Stimulated activated CD8-positive, alpha-beta memory T cell treated with anti-CD3 and anti-CD28 coated beads, Interleukin-12 subunit alpha, Interleukin-12 subunit beta, amount 100 ng/mL, for 4 hours (primary cell): ENCODE data around the gene TIGD3.

Experiments
- DNase-seq: peaks from one replicate; pipeline ENCODE4 v3.0.0-alpha.2; 2020; ENCODE audit warnings: low read depth

The TIGD3 gene

DNA sequence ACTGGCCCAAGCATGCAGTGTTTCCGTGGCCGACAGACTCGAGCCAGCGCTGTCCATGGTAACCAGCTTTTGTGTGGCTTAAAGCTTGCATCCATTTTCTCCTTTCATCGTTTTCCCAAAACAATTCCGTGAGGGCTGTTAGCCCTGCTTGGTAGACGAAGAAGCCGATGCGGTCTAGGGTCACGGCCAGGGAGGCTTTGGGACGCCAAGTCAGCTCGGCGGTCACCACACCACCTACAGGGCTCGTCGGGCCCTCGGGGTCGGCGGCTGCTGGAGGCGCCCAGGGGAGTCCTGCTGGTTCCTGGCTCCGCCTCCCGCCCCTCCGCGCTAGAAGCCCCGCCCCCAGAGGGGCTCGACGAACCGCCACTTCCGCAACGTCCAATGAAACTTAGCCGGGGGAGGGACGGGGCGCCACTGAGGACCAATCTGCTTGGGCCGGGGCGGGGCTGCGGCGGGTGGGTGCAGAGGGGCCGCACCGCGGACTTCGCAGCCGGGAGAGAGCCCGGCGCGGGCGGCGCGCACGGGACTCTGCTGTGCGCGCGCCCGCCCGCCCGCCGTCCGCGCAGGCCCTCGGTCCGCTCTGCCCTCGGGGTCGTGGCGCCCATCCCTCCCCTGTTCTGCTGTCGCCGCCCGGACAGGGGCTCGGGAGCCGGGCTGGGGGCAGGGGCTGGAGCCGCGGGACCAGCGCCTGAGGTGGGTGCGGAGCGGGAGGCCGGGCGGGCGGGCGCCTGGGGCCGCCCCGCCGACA, at the start of gene TIGD3:
Gene TIGD3 (plus strand): TSS at position 487 of the 748 bp plus-strand sequence. CDS start 1,058 bp downstream, outside the sequence.
- DNase-seq: peak; percentile 96

GRCh38 chr11:65305501-65306268, 48.9 kb upstream of the TIGD3 start:
- no peak for DNase-seq

DNA sequence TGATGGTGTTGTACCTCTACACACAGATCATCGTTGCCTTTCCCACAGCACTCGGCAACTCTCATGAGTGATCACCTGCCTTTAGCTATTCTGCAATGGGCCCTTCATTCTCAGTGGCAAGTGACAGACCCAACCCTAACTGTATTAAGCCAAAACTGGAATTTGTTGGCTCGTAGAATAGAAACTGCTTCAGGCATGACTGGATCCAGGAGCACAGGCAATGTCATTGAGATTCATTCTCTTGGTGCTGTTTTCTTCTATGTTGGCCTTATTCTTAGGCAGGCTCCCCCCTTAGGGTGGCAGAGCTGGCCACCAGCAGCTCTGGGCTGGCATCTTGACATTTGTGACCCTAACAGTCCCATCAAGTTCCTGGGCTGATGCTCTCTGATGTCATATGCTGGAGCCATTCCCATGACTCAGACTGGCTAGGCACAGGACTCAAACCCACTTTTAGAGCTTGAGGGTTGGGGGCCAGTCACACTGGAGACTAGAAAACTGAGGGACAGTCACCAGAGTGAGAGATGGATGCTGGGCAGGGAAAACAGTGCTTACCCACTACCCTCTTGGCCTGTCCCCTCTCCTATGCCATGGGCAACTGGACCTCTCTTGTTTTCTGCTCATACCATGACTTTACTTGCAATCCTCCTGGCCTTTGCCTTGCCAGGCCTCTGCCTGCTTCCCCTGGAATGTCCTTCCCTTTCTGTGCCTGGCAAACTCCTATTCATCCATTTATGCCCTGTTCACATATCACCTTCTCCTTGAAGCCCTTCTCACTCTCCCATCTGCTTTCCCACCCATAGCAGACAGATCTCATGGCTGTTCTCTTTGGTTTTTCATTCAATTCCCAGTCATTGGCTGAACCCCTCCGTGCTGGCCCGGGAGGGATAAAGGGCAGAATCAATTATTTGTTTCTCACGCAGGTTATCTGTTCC, 47.0 kb upstream of the TIGD3 start:
- DNase-seq: no peak

DNA sequence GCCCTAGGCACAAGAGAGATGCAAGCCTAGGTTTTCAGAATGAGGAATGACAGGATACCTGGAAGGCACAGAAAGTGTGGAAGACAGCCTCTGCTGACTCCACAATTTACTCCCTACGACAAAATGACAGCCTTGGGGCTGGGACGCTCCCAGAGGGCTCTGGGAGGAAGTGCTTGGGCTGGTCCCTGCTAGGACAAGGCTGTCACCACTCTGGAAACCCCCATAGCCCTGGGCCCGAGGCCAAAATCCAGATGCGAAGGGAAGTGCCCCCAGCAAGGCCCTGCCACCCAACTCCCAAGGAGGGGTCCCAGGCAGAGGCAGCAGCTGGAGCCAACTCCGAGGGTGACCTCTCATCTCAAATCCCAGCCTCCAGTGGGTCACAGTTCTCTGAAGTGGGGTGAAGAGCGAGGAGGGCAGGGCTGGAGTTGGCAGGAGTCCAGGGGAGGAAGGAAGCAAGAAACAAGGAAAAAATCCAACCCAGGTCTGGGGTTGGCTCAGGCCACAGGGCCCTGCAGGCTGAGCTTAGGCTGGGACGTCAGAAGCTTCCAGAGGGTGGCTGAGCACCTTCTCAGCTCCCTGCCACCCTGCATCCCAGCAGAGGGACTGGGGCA, 46.2 kb upstream of the TIGD3 start:
- no peak for DNase-seq

DNA sequence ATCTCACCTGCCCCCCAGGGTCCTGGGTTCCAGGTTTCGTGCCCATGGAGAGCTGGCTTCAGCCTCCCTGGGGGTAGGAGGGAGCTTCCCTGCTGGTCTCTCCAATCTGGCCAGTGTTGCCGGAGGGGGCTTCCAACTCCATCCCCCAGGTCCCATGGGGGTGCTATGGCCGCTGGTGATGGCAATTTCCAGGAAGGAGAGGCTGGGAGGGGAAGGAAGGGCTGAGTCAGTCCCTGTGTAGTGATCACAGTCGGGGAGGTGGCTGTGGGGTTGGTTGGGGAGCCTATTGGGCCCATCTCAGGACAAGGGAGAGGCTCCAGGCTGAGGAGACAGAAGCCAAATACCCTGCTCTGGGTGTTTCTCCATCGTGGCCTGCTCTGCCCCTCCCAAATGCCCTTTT, 45.5 kb upstream of the TIGD3 start:
- DNase-seq: no peak

- DNase-seq: no peak
Measured at GRCh38 chr11:65310215-65310614, 44.3 kb upstream of the TIGD3 start.

DNA sequence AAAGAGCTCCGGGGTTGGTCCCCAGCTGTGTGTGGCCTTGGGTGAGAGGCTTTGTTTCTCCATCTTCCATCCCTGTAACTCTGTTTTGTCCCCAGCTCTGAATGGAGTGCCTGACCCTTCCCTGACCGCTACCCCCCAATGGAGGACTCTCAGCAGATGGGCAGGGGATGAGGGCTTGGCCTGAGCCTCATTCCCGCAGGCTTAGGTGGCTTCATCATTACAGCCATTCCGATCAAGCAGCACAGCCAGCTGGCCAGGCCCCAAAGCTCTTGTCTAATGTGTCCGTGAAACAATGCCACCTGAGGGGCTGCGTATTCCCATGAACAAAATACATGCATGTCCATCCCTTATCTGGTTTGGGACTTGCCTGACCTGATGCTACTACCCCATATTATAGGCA, 43.8 kb upstream of the TIGD3 start:
- DNase-seq: no peak

DNA sequence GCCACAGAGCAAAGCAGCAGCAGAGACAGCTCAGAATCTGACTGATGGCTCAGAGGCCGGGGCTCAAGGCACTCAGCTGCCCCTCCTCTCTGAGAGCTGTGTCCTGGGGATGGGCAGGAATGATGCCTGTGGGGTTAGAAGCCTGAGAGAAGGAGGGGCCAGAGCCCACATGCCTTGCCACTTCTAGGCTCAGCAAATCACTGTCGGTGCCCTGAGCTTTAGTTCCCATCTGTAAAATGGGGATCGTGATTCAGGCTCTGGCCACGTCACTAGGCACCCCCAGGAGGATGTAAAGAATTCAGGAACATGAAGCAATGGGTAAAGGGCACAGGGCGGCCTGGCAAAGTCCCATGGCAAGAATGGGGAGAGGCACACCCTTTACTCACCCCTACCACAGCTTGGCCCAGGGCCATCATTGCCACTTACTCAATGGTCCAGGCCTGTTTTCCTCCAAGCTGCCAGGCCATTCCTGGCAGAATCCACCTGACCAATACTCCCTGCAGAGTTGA, 43.3 kb upstream of the TIGD3 start:
- DNase-seq: no peak

- DNase-seq: peak; percentile 67
Measured at GRCh38 chr11:65314501-65315203, 39.9 kb upstream of the TIGD3 start, which contains the start of gene CDC42EP2. Gene CDC42EP2 (plus strand): TSS chr11:65314866. CDS start chr11:65320899, 6,033 bp downstream.

- peak; percentile 64 for DNase-seq
Measured at GRCh38 chr11:65315204-65315865, 39.2 kb upstream of the TIGD3 start.

- no peak for DNase-seq
Measured at GRCh38 chr11:65315866-65316226, 38.7 kb upstream of the TIGD3 start.

DNA sequence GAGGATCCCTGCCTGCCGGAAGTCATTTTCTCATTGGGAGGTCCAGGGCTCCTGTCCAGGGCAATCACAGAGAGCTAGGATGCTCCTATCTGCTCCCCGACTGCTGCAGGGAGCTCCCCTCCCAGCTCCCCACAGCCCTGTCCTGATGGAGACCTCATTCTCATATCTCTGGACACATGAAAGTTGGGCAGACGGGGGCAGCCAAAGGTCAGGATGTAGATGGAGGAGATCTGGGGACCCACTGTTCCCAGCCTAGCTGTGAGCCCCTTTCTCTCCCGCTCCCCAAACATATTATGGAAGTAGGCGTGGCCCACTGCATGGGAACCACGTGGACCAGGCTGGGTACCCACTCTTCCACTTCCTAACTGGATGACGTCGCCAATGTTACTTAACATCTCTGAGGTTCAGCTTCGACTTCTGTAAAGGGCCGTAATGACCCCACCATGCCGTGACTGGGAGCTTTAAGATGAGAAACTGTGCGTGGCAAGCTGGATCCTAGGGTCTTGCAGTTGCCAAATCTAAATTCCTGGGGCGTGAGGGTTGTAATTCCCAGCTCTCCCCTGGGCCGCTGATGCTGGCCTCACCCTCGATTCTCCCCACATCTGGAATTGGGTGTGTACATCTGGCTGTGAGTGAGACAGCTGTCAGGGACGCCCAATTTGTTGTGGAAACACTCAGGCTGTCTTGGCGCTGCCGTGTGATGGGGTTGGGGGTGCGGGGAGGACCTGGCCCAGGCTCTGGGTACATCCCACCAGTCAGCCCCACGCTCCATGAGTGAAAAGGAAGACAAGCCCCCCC, 38.1 kb upstream of the TIGD3 start:
- DNase-seq: no peak

GRCh38 chr11:65317025-65317786, 37.3 kb upstream of the TIGD3 start:
- no peak for DNase-seq

GRCh38 chr11:65320386-65321075, 34.0 kb upstream of the TIGD3 start:
- no peak for DNase-seq

DNA sequence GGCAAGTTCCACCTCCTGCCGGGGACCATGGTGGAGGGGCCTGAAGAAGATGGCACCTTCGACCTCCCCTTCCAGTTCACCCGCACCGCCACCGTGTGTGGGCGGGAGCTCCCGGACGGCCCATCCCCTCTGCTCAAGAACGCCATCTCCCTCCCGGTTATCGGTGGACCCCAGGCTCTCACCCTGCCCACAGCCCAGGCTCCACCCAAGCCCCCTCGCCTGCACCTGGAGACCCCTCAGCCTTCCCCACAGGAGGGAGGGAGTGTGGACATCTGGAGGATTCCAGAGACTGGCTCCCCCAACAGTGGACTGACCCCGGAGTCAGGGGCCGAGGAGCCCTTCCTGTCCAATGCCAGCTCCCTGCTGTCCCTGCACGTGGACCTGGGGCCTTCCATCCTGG, 33.5 kb upstream of the TIGD3 start:
- no peak for DNase-seq

DNA sequence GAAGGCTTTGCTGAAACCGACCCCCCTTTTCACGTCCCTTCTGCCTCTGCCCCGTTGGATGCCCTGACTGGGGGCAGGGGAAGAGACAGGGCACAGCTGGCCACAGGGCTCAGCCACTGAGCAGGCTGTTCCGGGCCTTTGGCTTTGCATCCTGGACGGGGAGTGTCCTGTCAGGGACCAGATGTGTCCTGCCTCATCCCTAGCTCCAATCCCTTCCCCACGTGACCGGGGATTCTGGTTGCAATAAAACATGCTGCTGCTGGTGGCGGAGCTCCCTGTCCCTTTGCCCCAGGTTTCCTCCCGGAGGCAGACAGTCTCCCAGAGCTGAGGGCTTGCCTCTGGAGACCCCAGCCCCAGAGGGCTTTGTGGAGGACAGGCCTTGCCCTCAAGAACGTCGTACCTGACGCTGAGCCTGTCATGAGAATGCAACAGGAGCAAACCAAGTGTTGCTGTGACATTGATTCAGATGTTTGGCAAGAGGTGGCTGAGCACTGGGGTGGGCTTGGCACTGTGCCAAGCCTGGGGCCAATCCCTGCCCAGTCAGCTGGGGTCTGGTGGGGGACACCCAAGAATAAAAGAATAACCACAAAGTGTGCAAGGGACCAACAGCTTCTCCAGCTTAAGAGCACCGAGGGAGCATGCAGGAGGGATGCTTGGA, 32.6 kb upstream of the TIGD3 start:
- DNase-seq: no peak

DNA sequence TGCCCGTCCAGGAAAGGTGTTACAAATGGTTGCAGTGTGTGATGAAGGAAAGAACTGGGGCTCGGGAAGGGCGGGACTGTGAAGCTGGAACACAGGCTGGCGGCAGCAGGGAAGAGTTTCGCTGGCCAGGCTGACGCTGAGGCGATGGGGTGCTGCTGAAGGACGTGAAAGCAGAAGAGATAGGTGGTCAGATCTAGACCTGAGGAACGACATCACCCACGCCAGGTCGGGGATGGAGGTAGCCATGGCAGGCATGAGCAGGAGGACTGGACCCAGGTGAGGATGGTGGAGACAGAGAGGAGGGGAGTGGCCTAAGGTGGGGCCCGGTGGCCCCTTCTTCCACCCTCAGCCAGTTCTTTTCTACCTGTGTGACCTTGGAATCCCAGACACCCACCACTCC, 30.7 kb upstream of the TIGD3 start:
- DNase-seq: no peak

GRCh38 chr11:65325435-65325834, 29.1 kb upstream of the TIGD3 start:
- no peak for DNase-seq
